GM18505 (cell line): Measurements from ENCODE around the gene NUCKS1.
A peak's percentile ranks its signal among the peaks of the same experiment; 100 is the strongest.

Experiments used
- ATAC-seq: cut with Tn5 transposase; IDR thresholded peaks from one replicate; pipeline ENCODE4 v1.9.1; 2021; ENCODE audit not compliant: unreplicated experiment
- POLR2A ChIP-seq: IDR thresholded peaks from 4 replicates; pipeline ENCODE4 v1.6.1; 2011; ENCODE audit warnings: borderline replicate concordance; ENCODE audit not compliant: insufficient read depth, insufficient read length; ENCODE audit errors: extremely low read depth

NUCKS1 gene

GRCh38 chr1:205670611-205671430 is 79.2 kb downstream of the NUCKS1 start:
- ATAC-seq, result no peak
- TF ChIP-seq POLR2A, result no peak

DNA sequence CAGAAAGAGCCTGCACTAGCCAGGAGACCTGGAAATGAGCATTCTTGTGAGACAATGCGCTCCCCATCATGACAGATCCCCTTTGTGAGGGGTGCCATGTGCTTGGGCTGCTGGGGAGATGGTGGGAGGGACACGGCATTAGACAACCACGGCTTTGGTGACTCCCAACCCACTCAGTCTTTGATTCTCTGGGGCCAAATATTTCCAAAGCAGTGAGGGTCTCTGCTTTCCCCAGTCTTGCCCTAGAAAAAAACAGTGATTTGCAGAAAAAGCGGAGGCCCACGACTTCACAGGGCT is 79.9 kb downstream of the NUCKS1 start:
- ATAC-seq, result no peak

DNA sequence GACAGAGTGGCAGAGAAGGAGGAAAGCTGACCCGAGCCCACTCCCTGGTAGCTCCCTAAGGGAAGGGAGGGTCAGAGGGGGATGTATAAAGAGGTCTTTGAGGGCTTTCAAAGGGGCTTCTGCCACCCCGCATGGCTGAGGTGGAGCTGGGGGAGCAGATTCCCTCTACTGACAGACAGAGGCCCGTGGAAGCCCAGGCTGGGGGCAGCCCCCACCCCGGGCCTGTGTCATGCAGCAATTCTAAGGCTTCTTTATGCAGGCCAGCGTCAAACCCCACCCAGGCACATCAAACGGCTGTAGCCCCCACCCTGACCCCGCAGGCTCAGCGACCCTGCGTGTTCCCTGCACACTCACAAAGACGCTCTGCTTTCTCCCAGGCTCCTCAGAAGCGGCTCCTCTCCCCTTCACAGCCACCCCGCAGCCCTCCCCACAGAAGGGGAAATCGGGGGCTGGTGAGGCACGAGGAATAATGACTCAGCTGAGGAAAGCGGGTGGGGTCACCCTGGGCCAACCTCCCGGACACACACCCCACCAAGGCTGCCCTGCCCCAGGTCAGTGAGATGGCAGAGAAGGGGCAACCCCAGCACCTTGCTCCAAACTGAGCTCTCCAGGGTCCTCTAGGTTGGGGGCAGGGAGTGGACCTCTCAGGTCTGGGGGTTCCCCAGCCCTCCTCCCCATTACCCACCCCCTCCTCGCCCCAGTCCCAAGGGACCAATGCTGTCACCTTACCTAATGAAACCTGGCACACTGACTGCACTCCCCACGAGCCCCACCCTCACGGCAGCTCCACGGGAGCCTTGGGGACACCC is 80.4 kb downstream of the NUCKS1 start:
- TF ChIP-seq POLR2A, result peak; percentile 28
- ATAC-seq, result no peak

More for the DNA sequence above, 79.9 kb downstream of the NUCKS1 start:
- no peak for TF ChIP-seq POLR2A

- TF ChIP-seq POLR2A, result no peak
- no peak for ATAC-seq
Observed at GRCh38 chr1:205668951-205669340, 81.0 kb downstream of the NUCKS1 start.

GRCh38 chr1:205667909-205668643 is 81.9 kb downstream of the NUCKS1 start:
- ATAC-seq, result no peak

GRCh38 chr1:205666372-205667166 is 83.4 kb downstream of the NUCKS1 start:
- no peak for TF ChIP-seq POLR2A

More at GRCh38 chr1:205667909-205668643, 81.9 kb downstream of the NUCKS1 start:
- no peak for TF ChIP-seq POLR2A

DNA sequence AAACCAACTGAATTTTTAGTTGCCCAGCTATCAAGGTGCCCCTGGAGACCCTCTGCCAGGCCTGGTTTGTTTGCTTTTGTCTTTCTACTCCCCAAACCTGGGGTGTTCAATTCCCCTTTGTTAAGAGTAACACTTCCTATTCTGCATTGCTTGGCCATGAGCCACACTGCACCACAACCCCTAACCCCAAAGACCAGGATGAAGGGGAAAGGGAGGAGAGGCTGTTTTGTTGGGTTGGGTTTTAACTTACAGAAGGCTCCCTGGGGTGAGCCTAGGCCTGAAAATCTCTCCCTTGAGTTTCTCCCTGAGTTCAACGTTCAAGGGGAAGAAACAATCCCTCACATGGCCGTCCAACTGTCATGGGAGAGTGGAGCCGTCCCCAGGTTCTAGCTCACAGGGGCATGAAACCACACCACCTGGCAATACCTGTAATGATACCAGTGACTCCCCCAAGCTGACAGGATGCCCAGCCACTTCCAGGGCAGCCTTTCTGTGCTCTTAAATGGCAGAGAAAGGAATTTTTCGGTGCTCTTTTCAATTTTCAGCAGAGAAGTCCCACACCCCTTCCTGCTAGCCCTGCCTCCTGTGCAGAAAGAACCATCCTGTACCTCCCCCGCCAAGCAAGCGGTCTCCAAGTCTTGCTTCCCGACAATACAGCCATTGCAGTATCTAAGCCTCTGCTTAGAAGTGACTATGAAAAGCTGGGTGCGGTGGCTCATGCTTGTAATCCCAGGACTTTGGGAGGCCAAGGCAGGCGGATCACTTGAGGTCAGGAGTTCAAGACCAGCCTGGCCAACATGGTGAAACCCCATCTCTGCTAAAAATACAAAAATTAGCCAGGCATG is 84.6 kb downstream of the NUCKS1 start:
- no peak for ATAC-seq
- no peak for TF ChIP-seq POLR2A

More at GRCh38 chr1:205666372-205667166, 83.4 kb downstream of the NUCKS1 start:
- ATAC-seq, result no peak

GRCh38 chr1:205664399-205665017 is 85.5 kb downstream of the NUCKS1 start:
- TF ChIP-seq POLR2A, result no peak
- ATAC-seq, result no peak

DNA sequence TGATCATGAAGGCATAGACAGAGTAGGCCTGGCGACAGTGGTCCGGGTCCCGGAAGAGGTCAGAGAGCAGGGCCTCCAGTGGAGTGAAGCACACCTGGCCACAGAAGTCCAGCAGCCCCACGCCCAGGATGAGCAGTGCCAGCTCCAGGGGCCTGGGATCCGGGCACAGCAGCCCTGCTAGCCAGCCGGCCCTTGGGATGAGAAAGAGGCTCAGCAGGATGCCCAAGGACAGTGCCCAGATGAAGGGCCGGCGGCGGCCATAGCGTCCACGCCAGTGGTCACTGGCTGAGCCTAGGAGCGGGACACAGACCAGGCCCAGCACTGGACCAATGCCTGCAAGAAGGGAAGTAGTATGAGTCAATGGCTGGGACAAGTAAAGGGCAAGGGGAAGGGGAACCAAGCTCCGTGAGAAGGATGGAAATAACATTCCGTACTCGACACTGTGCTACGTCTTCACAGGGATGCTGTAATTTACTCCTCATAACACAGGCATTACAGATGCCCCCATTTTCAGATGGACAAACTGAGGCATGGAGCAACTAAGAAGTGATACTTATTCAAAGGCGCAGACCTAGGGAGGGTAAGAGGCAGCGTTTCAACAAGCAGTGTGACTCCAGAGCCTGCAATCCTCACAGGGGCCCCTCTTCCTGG is 86.6 kb downstream of the NUCKS1 start:
- no peak for ATAC-seq

More for the DNA sequence above, 86.6 kb downstream of the NUCKS1 start:
- TF ChIP-seq POLR2A, result no peak
